Astrocyte (in vitro differentiated cells and primary cell): ENCODE data around the gene TRIM8.

Experiments used
- CTCF ChIP-seq: IDR thresholded peaks from 2 replicates; pipeline ENCODE4 v1.5.1; 2011; ENCODE audit warnings: low read depth, mild to moderate bottlenecking, inconsistent platforms, low read length, moderate library complexity; ENCODE audit not compliant: insufficient read depth
- EZH2 ChIP-seq: IDR thresholded peaks from 2 replicates; pipeline ENCODE4 v1.6.1; 2012; ENCODE audit warnings: mild to moderate bottlenecking, low read length, inconsistent platforms; ENCODE audit not compliant: insufficient read depth

GRCh38 chr10:102595293-102595692 lies 49.0 kb upstream of the TRIM8 start:
- TF ChIP-seq CTCF = no peak
- TF ChIP-seq EZH2 = no peak
